NCI-H1092 (cell line): ENCODE data around the gene GNG7.
A peak's percentile ranks its signal among the peaks of the same experiment; 100 is the strongest.
"Not testable (repeated sequence)": the region's sequence is repeated elsewhere in the genome, so short reads cannot be mapped to it uniquely, and the experiment has no call there.

Experiments used
- DNase-seq: peaks from one replicate; lab custom pipeline; 2025; lab: John Stamatoyannopoulos, UW

GNG7 gene

DNA sequence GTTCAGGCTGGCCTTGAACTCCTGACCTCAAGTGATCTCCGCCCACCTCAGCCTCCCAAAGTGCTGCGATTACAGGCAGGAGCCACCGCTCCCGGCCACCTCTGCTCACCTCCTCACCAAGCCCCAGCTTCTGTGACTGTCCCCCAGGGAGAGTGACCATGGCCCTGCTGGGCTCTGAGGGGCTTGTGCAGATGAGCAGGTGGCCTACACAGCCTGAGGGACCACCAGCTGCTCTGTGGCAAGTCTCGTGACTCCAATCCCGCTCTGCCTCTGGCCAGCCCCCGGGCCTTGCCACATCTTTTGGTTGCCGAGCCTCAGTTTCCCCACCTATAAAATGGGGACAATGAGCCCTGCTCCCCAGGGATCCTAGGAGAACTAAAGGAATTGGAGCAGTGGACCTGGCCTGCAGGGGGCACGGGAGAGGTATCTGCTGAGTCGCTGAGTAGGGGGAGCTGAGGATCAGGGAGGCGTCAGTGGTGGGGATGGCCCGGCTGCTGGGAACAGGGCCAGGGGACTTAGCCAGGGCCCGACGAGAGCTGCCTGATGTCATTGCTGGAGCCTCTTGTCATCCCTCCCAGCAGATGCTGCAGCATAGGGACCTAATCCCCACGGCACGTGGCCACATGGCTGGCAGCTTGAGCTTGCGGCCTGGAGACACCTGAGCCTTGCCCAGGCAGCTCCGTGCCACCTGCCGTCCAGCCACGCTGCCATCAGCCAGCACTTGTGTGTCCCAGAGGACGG lies 151.9 kb downstream of the GNG7 start:
- DNase-seq = peak; percentile 22

DNA sequence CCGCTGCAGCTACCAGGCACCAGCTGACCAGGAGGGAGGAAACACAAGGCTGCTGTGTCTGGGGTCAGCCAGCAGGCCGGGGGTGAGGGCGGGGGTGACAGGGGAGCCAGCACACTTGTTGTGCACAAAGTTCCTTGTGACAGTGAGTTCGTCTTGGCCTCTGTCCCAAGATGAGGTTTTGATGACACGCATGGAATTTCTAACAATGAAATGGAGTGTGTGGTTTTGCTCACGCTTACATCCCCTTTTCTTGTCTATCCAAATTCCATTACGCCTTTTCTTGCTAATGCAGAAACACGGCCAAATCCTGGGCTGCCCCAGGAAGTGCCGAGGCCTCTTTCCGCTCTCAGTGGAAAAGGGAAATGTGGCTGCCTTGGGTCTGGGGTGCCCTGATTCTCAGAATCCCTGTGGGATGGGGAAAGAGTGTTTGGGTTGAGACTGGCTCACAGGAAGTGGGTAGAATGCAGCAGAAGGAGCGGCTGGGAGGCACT lies 152.7 kb downstream of the GNG7 start:
- no peak for DNase-seq

DNA sequence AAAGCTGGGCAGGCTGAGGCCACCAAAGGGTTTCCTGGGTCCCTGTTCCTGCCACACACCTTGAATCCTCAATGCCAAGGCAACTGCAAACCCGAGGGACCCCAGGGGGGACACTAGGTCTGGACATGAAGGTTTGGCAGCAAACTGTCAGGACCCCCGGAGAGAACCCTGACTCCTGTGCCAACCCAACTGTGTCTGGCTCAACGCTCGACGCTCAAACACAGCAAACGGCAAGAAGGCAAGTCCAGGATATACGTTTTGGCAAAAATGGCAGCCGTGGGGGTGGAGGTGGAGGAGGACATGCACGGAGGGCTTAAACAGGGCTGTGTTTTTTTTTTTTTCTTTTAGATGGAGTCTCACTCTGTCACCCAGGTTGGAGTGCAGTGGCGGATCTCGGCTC lies 153.5 kb downstream of the GNG7 start:
- no peak for DNase-seq

- DNase-seq = no peak
These were observed 154.8 kb downstream of the GNG7 start for GRCh38 chr19:2547721-2548120.

- no peak for DNase-seq
These were observed 155.3 kb downstream of the GNG7 start for GRCh38 chr19:2547033-2547680.

DNA sequence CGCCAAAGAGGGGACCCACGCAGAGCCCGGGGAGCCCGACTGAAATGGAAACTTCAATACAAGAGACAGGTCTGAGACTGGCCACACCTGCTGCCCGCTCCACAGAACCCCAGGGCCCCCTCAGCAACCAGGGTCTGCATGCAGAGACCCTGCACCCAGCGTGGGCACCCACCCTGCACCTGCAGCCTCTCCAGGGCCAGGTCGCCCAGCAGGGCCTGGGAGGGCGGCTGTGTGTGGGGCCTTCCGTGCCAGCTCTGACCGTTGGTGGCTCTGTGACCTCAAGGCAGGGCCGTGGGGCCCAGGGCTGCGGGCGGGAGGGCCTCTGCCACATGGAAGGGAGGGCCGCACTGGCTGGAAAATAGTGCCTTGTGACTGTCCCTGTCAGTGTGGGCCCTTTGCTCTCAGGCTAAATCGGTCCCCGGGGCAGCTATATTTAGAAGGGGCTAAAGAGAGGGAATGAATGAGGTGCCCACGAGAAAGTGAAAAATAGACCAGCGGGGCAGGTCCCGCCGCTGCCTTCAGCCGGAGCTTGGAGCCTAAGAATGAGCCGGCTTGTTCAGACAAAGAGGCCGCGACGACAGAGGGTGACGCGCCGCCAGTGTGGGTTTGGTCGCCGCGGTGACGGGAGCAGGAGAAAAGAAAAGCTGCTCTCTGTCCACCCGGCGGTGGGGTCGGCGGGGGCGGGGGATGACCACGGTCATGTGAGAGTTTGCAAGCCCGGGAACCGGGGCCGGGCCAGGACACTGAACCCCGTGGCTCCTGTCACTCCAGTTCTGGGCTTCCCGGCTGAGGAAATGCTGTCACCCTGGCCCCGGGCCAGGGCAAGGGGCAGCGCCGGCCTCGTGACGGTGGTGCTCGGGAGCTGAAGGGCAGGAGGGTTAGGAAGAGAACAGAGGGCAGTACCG lies 156.1 kb downstream of the GNG7 start:
- no peak for DNase-seq

GRCh38 chr19:2545416-2546127 lies 156.9 kb downstream of the GNG7 start:
- DNase-seq = not testable (repeated sequence)

- DNase-seq = no peak
These were observed 157.7 kb downstream of the GNG7 start for GRCh38 chr19:2544576-2545415.

DNA sequence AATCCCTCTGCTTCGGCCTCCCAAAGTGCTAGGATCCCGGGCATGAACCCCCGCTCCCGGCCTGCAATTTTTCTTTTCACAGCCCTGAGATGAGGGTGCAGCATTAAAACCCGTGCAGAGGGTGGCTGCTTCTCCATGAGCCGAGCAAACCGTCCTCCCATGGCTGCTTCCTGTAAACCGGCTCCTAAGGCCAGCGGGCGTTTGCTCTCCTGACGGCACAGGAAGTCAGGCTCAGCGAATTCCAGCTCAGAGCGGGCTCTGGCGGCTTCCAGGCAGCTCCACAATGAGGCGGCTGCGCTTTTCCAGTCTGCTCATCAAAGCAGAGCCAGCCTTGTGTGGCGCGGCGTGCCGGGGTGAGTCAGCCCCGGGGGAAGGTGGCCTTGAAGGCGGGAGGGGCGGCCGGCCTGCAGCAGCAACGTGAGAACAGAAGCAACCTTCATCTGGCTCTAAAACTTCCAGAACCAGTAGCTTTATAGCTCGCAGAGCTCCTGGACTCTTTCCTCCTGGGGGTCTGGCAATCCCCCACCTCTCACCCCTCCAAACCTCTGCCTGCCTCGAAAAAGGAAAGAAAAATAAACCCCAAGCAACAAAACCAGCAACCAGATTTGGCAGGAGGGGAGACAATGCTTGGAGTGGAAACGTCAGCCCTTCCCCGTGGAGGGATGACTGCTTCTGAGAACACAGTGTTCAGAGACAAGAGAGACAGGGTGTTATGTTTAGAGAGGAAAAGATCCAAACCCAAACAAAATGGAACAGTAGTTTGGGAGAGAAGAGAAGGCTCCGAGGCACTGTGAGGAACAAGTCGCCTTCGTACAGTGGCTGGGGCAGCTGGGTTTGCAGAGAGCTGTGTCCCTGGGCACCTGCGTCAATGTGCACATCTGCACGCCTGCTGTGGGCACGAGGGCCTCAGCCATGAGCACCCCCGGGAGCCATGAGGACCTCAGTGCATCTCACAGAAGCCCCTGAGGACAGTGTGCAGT lies 158.7 kb downstream of the GNG7 start:
- peak; percentile 76 for DNase-seq

- DNase-seq = not testable (repeated sequence)
These were observed 159.4 kb downstream of the GNG7 start for GRCh38 chr19:2543072-2543462.

GRCh38 chr19:2542341-2543069 lies 160.0 kb downstream of the GNG7 start:
- no peak for DNase-seq

GRCh38 chr19:2540646-2541454 lies 161.6 kb downstream of the GNG7 start:
- DNase-seq = no peak

- DNase-seq = no peak
These were observed 162.2 kb downstream of the GNG7 start for GRCh38 chr19:2540251-2540645.

GRCh38 chr19:2538096-2538757 lies 164.3 kb downstream of the GNG7 start:
- DNase-seq = no peak

- not testable (repeated sequence) for DNase-seq
These were observed 164.9 kb downstream of the GNG7 start for GRCh38 chr19:2537584-2537983.

DNA sequence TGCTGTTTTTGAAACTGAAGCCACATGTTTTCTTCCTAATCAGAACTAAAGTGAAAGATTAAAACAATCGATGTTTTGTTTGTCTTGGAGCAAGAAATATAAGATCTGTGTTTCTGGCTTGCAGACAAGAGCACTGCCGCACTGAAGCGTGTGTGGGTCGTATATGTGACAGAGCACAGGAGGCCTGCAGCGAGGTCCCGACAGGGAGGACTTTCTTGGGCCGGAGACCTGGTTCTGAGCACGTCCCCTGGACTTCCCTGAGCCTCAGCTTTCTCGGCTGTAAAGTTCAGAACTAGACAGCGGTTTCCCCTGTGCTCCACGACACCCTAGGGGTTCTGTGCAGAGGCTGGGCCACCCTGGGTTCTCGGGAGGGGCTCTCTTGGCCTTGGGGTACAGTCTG lies 166.0 kb downstream of the GNG7 start:
- no peak for DNase-seq

- DNase-seq = no peak
These were observed 168.0 kb downstream of the GNG7 start for GRCh38 chr19:2534423-2535013.
